GM12878 (cell line): ENCODE data around the gene KHDRBS1. TPM values are rescaled to one million over a fixed set of nuclear protein-coding genes. Genes with fewer than 3 reads are reported as not detected.

ENCODE experiments used
- ATAC-seq: fragments of 200-7000 bp; cut with Tn5 transposase; 3 replicates; pipeline ENCODE4 v1.9.1; 2020; ENCODE audit warnings: mild to moderate bottlenecking, moderate library complexity
- BruUV-seq: library from RNA; stranded (reverse); fragments of 400-500 nt; replicated peaks from 2 replicates; lab custom pipeline; 2021; lab: Mats Ljungman, UMichigan
- CTCF ChIA-PET: fragments of 300-600 bp; sonication (Branson Sonifier 250); formaldehyde crosslinking; extraction: SDS; loops from one replicate; lab custom pipeline; 2021; ENCODE audit warnings: inconsistent platforms; lab: Yijun Ruan, JAX
- POLR2A ChIA-PET: fragments of 350-600 bp; formaldehyde crosslinking; extraction: SDS; loops from one replicate; lab custom pipeline; 2021; ENCODE audit warnings: inconsistent platforms; lab: Charles Lee
- RAD21 ChIA-PET: fragments of 300-600 bp; sonication (Branson Sonifier 250); formaldehyde crosslinking; loops from one replicate; lab custom pipeline; 2023; ENCODE audit warnings: antibody characterized with exemption; ENCODE audit not compliant: unreplicated experiment; lab: Charles Lee
- SMC1A ChIA-PET: fragments of 300-600 bp; sonication (Branson Sonifier 250); formaldehyde crosslinking; loops from one replicate; lab custom pipeline; 2023; ENCODE audit not compliant: unreplicated experiment, uncharacterized antibody; lab: Charles Lee
- DNase-seq: peaks from one replicate; pipeline ENCODE4 v3.0.0-alpha.2; 2011; ENCODE audit warnings: low read depth, low spot score
- FAIRE-seq: peaks from 3 replicates; lab custom pipeline; 2011; peaks lifted over from hg19 to GRCh38; lab: Jason Lieb, UNC
- H2AFZ ChIP-seq: 2 replicates; pipeline ENCODE4 v1.6.0; 2011; ENCODE audit warnings: low read depth, low read length, control low read depth; ENCODE audit not compliant: control insufficient read depth
- H3K27ac ChIP-seq: 2 replicates; pipeline ENCODE4 v1.5.1; 2011; ENCODE audit warnings: control low read depth; ENCODE audit not compliant: control insufficient read depth, insufficient read depth
- H3K27me3 ChIP-seq, 2 experiments: replicated peaks in 1 of 2; 2 replicates each; pipeline versions ENCODE4 v1.6.0 to v1.6.1; 2011; ENCODE audit warnings: low read length in 1 of 2; ENCODE audit not compliant: control insufficient read depth in 2 of 2, insufficient read depth in 2 of 2
- H3K36me3 ChIP-seq, 2 experiments: 2 replicates each; pipeline ENCODE4 v1.5.1; 2011; ENCODE audit warnings: low read length in 1 of 2; ENCODE audit not compliant: control insufficient read depth in 2 of 2, insufficient read depth in 2 of 2
- H3K4me1 ChIP-seq: 2 replicates; pipeline ENCODE4 v1.6.1; 2011; ENCODE audit warnings: mild to moderate bottlenecking, low read length, moderate library complexity, mixed read lengths; ENCODE audit not compliant: control insufficient read depth, insufficient read depth
- H3K4me2 ChIP-seq: 2 replicates; pipeline ENCODE4 v1.6.0; 2011; ENCODE audit warnings: control low read depth; ENCODE audit not compliant: control insufficient read depth, insufficient read depth
- H3K4me3 ChIP-seq: fragments of 200-600 bp; sonication (generic); 2 replicates; pipeline ENCODE4 v1.5.1; 2016
- H3K79me2 ChIP-seq: 2 replicates; pipeline ENCODE4 v1.6.0; 2011; ENCODE audit warnings: low read length; ENCODE audit not compliant: control insufficient read depth, insufficient read depth
- H3K9ac ChIP-seq: 2 replicates; pipeline ENCODE4 v1.8.0; 2011; ENCODE audit warnings: low read length, control low read depth, mixed read lengths; ENCODE audit not compliant: control insufficient read depth, insufficient read depth
- H3K9me3 ChIP-seq: replicated peaks from 3 replicates; pipeline ENCODE4 v1.5.1; 2011; ENCODE audit warnings: mild to moderate bottlenecking, low read length; ENCODE audit not compliant: control insufficient read depth, insufficient read depth
- H4K20me1 ChIP-seq: 2 replicates; pipeline ENCODE4 v1.6.0; 2011; ENCODE audit not compliant: control insufficient read depth, insufficient read depth
- HDAC2 ChIP-seq: fragments of 200-600 bp; sonication (generic); IDR thresholded peaks from 2 replicates; pipeline ENCODE4 v1.6.1; 2017
- HDGF ChIP-seq: fragments of 450-650 bp; IDR thresholded peaks from 2 replicates; pipeline ENCODE4 v1.6.1; 2016; ENCODE audit warnings: antibody characterized with exemption
- MTA2 ChIP-seq: fragments of 450-650 bp; IDR thresholded peaks from 2 replicates; pipeline ENCODE4 v1.6.1; 2016; ENCODE audit warnings: low read depth, mild to moderate bottlenecking, moderate library complexity
- PML ChIP-seq: IDR thresholded peaks from 2 replicates; pipeline ENCODE4 v1.6.1; 2012; ENCODE audit warnings: low read length, inconsistent platforms
- POLR2A ChIP-seq: IDR thresholded peaks from 2 replicates; pipeline ENCODE4 v1.6.1; 2011; ENCODE audit warnings: low read depth, mild to moderate bottlenecking, low read length
- RBBP5 ChIP-seq: fragments of 200-600 bp; sonication (generic); conservative IDR thresholded peaks from 2 replicates; pipeline ENCODE4 v1.6.1; 2016
- SIN3A ChIP-seq: IDR thresholded peaks from 2 replicates; pipeline ENCODE4 v1.6.1; 2012; ENCODE audit warnings: low read depth, low read length, improper control_type of control experiment
- SPI1 ChIP-seq: IDR thresholded peaks from 2 replicates; pipeline ENCODE4 v1.6.1; 2011; ENCODE audit warnings: low read depth, mild to moderate bottlenecking, low read length, moderate library complexity, borderline replicate concordance; ENCODE audit not compliant: insufficient read depth
- ZNF384 ChIP-seq: IDR thresholded peaks from 2 replicates; pipeline ENCODE4 v1.6.1; 2012; ENCODE audit warnings: low read depth, mild to moderate bottlenecking, low read length, improper control_type of control experiment, borderline replicate concordance
- WGBS: methylation state at CpG from one replicate; pipeline ENCODE4 v1.1.6; 2016; ENCODE audit warnings: low lambda C conversion rate; ENCODE audit not compliant: insufficient replicate concordance, insufficient coverage; ENCODE audit errors: missing lambda C conversion rate; 5-methylcytosine and 5-hydroxymethylcytosine counted together
- in situ Hi-C: fragments of 300-500 bp; cut with MboI; formaldehyde crosslinking; loops from 9 replicates; pipeline ENCODE4 v1.14.3; 2018; ENCODE audit warnings: mixed read lengths
- intact Hi-C: fragments of 100-400 bp; cut with micrococcal nuclease; formaldehyde crosslinking; loops from one replicate; pipeline ENCODE4 v1.14.2; 2022; ENCODE audit not compliant: unreplicated experiment
- polyA plus RNA-seq, 11 experiments: library from polyadenylated mRNA; depleted of rRNA in 4 of 11; unstranded in 6 of 11; stranded (reverse) in 5 of 11; fragments of >200 nt; fragmentation: Nextera tagmentation in 4 of 11; fragmentation: Illumina TruSeq in 1 of 11; extraction: Ambion mirVana in 4 of 11; extraction: Trizol in 1 of 11; gene quantifications; 1 replicate in 1 of 11; 2 replicates in 10 of 11; pipeline versions ENCODE4 v1.2.1 to v1.2.3, GENCODE V29; 2011 to 2016; ENCODE audit warnings: inconsistent platforms in 2 of 11, missing spikeins in 2 of 11, low read depth in 1 of 11
- total RNA-seq, 4 experiments: library from RNA; depleted of rRNA in 3 of 4; stranded (reverse); fragments of >200 nt in 3 of 4; fragmentation: Illumina TruSeq in 1 of 4; extraction: Trizol in 1 of 4; gene quantifications; 2 replicates each; pipeline versions ENCODE4 v1.2.1 to v1.2.3, GENCODE V29; 2013 to 2021
- TF ChIP-seq, protein P1 (sequence below): fragments of 450-650 bp; IDR thresholded peaks from 2 replicates; pipeline ENCODE4 v1.6.1; 2017; ENCODE audit warnings: borderline replicate concordance
- TF ChIP-seq, protein P2 (sequence below): fragments of 450-650 bp; IDR thresholded peaks from 2 replicates; pipeline ENCODE4 v1.6.1; 2017; ENCODE audit warnings: mild to moderate bottlenecking, moderate library complexity
- TF ChIP-seq, protein P3 (sequence below): fragments of 450-650 bp; formaldehyde crosslinking; IDR thresholded peaks from 2 replicates; pipeline ENCODE4 v1.4.0; 2020; ENCODE audit warnings: mild to moderate bottlenecking, moderate library complexity

The KHDRBS1 gene
- total and polyA plus RNA-seq, 10 of the 15 experiments (the other 5 are each of a cell fraction or from before 2014, with no cell fraction given): 42.5 to 204 (median 96.0) TPM

DNA sequence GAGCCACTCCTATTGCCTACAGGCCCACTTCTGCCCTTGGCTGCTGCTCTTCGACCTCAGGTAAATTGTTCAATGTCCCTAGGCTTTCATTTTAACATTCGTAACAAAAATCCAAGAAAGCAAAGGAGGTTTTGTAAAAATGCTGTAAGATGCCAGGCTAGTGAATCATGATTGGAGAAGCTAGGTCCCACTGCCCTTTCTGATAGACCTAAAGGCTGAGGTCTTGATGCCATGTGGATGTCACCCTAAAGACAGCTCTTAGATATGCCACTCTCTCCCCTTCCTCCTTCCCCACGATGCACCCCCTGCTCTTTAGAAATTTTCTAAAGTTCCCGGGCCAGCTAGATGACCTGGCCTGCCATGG, 49.2 kb downstream of the KHDRBS1 start:
- DNase-seq (no peak), ATAC-seq (no peak)
- Histone ChIP-seq H3K4me3 (no peak overlapping the region), H2AFZ (no peak overlapping the region), H3K27ac (no peak overlapping the region), H3K4me2 (no peak overlapping the region), H3K9me3 (no peaks in the 10 kb centered on the region), H3K9ac (no peak overlapping the region), H3K27me3 (no peaks in the 10 kb centered on the region)
- intact Hi-C loops: loop anchor here (5.0 to 10.0 kb wide), 4 partner anchors 86 to 398 kb away; partner anchors contain the start of gene SPOCD1
- 93% methylated on average over 4 of the region's 4 CpGs for WGBS
- RAD21 ChIA-PET: interaction anchor here (0.7 to 2.6 kb wide), 18 partner anchors 9 to 274 kb away, joined by 3 to 15 read pairs (median 4); partner anchors contain the start of gene TMEM39B
- in situ Hi-C loops: no loop called here
- CTCF ChIA-PET: interaction anchor here (0.6 to 3.9 kb wide), 33 partner anchors 9 to 396 kb away, joined by 3 to 37 read pairs (median 4); partner anchors contain the start of genes KHDRBS1, KPNA6 and TMEM39B
- SMC1A ChIA-PET: interaction anchor here (0.8 to 3.3 kb wide), 21 partner anchors 9 to 398 kb away, joined by 3 to 20 read pairs (median 3); partner anchors contain the start of genes SPOCD1 and TMEM39B
- no TSS peak for BruUV-seq
- TF ChIP-seq, protein P1, sequence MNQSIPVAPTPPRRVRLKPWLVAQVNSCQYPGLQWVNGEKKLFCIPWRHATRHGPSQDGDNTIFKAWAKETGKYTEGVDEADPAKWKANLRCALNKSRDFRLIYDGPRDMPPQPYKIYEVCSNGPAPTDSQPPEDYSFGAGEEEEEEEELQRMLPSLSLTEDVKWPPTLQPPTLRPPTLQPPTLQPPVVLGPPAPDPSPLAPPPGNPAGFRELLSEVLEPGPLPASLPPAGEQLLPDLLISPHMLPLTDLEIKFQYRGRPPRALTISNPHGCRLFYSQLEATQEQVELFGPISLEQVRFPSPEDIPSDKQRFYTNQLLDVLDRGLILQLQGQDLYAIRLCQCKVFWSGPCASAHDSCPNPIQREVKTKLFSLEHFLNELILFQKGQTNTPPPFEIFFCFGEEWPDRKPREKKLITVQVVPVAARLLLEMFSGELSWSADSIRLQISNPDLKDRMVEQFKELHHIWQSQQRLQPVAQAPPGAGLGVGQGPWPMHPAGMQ: no peak
- TF ChIP-seq, protein P2, sequence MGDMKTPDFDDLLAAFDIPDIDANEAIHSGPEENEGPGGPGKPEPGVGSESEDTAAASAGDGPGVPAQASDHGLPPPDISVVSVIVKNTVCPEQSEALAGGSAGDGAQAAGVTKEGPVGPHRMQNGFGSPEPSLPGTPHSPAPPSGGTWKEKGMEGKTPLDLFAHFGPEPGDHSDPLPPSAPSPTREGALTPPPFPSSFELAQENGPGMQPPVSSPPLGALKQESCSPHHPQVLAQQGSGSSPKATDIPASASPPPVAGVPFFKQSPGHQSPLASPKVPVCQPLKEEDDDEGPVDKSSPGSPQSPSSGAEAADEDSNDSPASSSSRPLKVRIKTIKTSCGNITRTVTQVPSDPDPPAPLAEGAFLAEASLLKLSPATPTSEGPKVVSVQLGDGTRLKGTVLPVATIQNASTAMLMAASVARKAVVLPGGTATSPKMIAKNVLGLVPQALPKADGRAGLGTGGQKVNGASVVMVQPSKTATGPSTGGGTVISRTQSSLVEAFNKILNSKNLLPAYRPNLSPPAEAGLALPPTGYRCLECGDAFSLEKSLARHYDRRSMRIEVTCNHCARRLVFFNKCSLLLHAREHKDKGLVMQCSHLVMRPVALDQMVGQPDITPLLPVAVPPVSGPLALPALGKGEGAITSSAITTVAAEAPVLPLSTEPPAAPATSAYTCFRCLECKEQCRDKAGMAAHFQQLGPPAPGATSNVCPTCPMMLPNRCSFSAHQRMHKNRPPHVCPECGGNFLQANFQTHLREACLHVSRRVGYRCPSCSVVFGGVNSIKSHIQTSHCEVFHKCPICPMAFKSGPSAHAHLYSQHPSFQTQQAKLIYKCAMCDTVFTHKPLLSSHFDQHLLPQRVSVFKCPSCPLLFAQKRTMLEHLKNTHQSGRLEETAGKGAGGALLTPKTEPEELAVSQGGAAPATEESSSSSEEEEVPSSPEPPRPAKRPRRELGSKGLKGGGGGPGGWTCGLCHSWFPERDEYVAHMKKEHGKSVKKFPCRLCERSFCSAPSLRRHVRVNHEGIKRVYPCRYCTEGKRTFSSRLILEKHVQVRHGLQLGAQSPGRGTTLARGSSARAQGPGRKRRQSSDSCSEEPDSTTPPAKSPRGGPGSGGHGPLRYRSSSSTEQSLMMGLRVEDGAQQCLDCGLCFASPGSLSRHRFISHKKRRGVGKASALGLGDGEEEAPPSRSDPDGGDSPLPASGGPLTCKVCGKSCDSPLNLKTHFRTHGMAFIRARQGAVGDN: no peak
- TF ChIP-seq PML (peak; percentile 38; the same call in 1 of the 2 replicates), RBBP5 (no peak), HDAC2 (no peak), MTA2 (no peak), ZNF384 (no peak), SPI1 (no peak), HDGF (no peak), POLR2A (peak; percentile 13; the same call in 1 of the 2 replicates), SIN3A (no peak)
- TF ChIP-seq, protein P3, sequence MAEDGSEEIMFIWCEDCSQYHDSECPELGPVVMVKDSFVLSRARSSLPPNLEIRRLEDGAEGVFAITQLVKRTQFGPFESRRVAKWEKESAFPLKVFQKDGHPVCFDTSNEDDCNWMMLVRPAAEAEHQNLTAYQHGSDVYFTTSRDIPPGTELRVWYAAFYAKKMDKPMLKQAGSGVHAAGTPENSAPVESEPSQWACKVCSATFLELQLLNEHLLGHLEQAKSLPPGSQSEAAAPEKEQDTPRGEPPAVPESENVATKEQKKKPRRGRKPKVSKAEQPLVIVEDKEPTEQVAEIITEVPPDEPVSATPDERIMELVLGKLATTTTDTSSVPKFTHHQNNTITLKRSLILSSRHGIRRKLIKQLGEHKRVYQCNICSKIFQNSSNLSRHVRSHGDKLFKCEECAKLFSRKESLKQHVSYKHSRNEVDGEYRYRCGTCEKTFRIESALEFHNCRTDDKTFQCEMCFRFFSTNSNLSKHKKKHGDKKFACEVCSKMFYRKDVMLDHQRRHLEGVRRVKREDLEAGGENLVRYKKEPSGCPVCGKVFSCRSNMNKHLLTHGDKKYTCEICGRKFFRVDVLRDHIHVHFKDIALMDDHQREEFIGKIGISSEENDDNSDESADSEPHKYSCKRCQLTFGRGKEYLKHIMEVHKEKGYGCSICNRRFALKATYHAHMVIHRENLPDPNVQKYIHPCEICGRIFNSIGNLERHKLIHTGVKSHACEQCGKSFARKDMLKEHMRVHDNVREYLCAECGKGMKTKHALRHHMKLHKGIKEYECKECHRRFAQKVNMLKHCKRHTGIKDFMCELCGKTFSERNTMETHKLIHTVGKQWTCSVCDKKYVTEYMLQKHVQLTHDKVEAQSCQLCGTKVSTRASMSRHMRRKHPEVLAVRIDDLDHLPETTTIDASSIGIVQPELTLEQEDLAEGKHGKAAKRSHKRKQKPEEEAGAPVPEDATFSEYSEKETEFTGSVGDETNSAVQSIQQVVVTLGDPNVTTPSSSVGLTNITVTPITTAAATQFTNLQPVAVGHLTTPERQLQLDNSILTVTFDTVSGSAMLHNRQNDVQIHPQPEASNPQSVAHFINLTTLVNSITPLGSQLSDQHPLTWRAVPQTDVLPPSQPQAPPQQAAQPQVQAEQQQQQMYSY (CRISPR knock-in tag): no peak
- TF ChIP-seq, all 136 proteins: peak for 2
- Histone ChIP-seq H3K36me3 (peaks cover 13 to 14% of the 10 kb centered on the region in 2 experiments; a peak in 3 of 4 replicates), H3K79me2 (no peaks in the 10 kb centered on the region), H4K20me1 (0 out of 2 replicates have a peak, but pooled peaks cover 3% of the 10 kb centered on the region), H3K4me1 (peaks cover 4% of the 10 kb centered on the region)
- POLR2A ChIA-PET: no interaction called here
- no peak for FAIRE-seq
